ENCODE data around the gene ANKS1A.

ANKS1A gene

GRCh38 chr6:35140639-35141006, 251.6 kb downstream of the ANKS1A start:
- Histone ChIP-seq H3K36me3 (ENCODE audit: insufficient read depth) (no peaks in the 10 kb centered on the region), H4K20me1 (ENCODE audit: insufficient read depth) (no peaks in the 10 kb centered on the region), H3K4me1 (ENCODE audit: low read depth, poor library complexity, severe bottlenecking) (no peaks in the 10 kb centered on the region), H3K4me3 (IDR thresholded peaks at IDR 0.05; ENCODE audit: insufficient read depth, low read depth, low read length) (no peak overlapping the region), H2AFZ (ENCODE audit: low read depth) (no peak overlapping the region), H3K27me3 (ENCODE audit: insufficient read depth, low read depth) (no peaks in the 10 kb centered on the region), H3K4me2 (no peak overlapping the region), H3K79me2 (ENCODE audit: insufficient read depth, low read depth) (no peaks in the 10 kb centered on the region), H3K9ac (no peak overlapping the region), H3K27ac (no peak overlapping the region)
- TF ChIP-seq CTCF (conservative IDR thresholded peaks at IDR 0.05; ENCODE audit: low read depth, low read length), result no peak

Measured in KMS-11 (cell line).